Activated gamma-delta T cell (primary cell): Measurements from ENCODE around the gene MAGED1.
"Not testable (repeated sequence)": the region's sequence is repeated elsewhere in the genome, so short reads cannot be mapped to it uniquely, and the experiment has no call there.

Experiments
- DNase-seq: peaks from one replicate; lab custom pipeline; 2025; lab: John Stamatoyannopoulos, UW

Gene MAGED1

GRCh38 chrX:51894697-51895336 lies 1.4 kb downstream of the MAGED1 start:
- DNase-seq = no peak

GRCh38 chrX:51896626-51897025 lies 3.2 kb downstream of the MAGED1 start:
- DNase-seq = no peak

- DNase-seq = no peak
Observed at GRCh38 chrX:51899741-51900140, 6.3 kb downstream of the MAGED1 start.

- DNase-seq = no peak
Observed at GRCh38 chrX:51902510-51903050, 9.2 kb downstream of the MAGED1 start.

GRCh38 chrX:51905152-51905551 lies 11.7 kb downstream of the MAGED1 start:
- DNase-seq = not testable (repeated sequence)

- no peak for DNase-seq
Observed at GRCh38 chrX:51905711-51906110, 12.3 kb downstream of the MAGED1 start.

GRCh38 chrX:51917604-51918003 lies 24.2 kb downstream of the MAGED1 start:
- DNase-seq = no peak

- no peak for DNase-seq
Observed at GRCh38 chrX:51922561-51922960, 29.1 kb downstream of the MAGED1 start.

GRCh38 chrX:51931566-51932150 lies 38.2 kb downstream of the MAGED1 start:
- no peak for DNase-seq
